Osteocyte (in vitro differentiated cells): ENCODE results near the gene FAH. TPM values are rescaled to one million over a fixed set of nuclear protein-coding genes. Genes with fewer than 3 reads are reported as not detected.
A peak's percentile ranks its signal among the peaks of the same experiment; 100 is the strongest.

Source experiments
- DNase-seq: peaks from one replicate; pipeline ENCODE4 v3.0.0; 2021; ENCODE audit warnings: mixed read lengths; ENCODE audit not compliant: unreplicated experiment; ENCODE audit errors: extremely low spot score
- H3K27ac Mint-ChIP-seq: one replicate; pipeline ENCODE4 v1.8.0; 2021; ENCODE audit warnings: mild to moderate bottlenecking, mixed read lengths; ENCODE audit not compliant: unreplicated experiment
- H3K27me3 Mint-ChIP-seq: one replicate; pipeline ENCODE4 v1.8.0; 2021; ENCODE audit warnings: mixed read lengths; ENCODE audit not compliant: unreplicated experiment
- H3K36me3 Mint-ChIP-seq: one replicate; pipeline ENCODE4 v1.8.0; 2021; ENCODE audit warnings: mixed read lengths; ENCODE audit not compliant: unreplicated experiment
- H3K4me1 Mint-ChIP-seq: one replicate; pipeline ENCODE4 v1.8.0; 2021; ENCODE audit warnings: mixed read lengths; ENCODE audit not compliant: unreplicated experiment
- H3K4me3 Mint-ChIP-seq: one replicate; pipeline ENCODE4 v1.8.0; 2021; ENCODE audit warnings: mild to moderate bottlenecking, moderate library complexity, mixed read lengths; ENCODE audit not compliant: unreplicated experiment
- H3K9me3 Mint-ChIP-seq: one replicate; pipeline ENCODE4 v1.8.0; 2021; ENCODE audit warnings: mixed read lengths; ENCODE audit not compliant: unreplicated experiment
- total RNA-seq: library from RNA; stranded (reverse); gene quantifications from 2 replicates; pipeline ENCODE4 v1.2.1, GENCODE V29; 2021
- TF ChIP-seq, protein P1 (sequence below): fragments of 200-600 bp; sonication (generic); IDR thresholded peaks from 2 replicates; pipeline ENCODE4 v1.5.0; 2021; ENCODE audit warnings: antibody characterized with exemption, mild to moderate bottlenecking, moderate library complexity

FAH gene
- total RNA-seq, 1 donor from 2014 or later = 9.5 TPM

DNA sequence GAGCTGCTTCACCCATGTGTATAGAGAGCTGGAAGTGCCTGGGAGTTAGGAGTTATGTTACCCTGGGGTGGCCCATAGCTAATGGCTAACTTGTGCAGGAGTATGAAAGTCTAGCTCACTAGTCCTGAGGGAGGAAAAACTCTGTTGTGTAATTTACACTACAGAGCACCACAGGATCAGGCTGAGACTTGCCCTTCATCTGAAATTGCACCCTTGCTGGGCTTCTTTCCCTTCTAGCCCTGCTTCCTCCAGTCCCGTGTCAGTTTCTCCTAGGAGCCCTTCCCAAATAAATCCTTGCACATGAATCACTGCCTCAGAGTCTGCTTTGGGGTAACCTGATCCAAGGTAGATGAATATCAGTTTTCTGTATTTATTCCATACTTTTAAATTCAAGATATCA is 59.2 kb downstream of the FAH start:
- Mint-ChIP-seq H3K4me1 (no peaks in the 10 kb centered on the region), H3K27ac (no peak overlapping the region), H3K4me3 (no peak overlapping the region), H3K36me3 (no peaks in the 10 kb centered on the region), H3K27me3 (peaks cover 54% of the 10 kb centered on the region), H3K9me3 (peaks cover 12% of the 10 kb centered on the region)
- TF ChIP-seq, protein P1, sequence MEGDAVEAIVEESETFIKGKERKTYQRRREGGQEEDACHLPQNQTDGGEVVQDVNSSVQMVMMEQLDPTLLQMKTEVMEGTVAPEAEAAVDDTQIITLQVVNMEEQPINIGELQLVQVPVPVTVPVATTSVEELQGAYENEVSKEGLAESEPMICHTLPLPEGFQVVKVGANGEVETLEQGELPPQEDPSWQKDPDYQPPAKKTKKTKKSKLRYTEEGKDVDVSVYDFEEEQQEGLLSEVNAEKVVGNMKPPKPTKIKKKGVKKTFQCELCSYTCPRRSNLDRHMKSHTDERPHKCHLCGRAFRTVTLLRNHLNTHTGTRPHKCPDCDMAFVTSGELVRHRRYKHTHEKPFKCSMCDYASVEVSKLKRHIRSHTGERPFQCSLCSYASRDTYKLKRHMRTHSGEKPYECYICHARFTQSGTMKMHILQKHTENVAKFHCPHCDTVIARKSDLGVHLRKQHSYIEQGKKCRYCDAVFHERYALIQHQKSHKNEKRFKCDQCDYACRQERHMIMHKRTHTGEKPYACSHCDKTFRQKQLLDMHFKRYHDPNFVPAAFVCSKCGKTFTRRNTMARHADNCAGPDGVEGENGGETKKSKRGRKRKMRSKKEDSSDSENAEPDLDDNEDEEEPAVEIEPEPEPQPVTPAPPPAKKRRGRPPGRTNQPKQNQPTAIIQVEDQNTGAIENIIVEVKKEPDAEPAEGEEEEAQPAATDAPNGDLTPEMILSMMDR = no peak
- DNase-seq = peak; percentile 15

DNA sequence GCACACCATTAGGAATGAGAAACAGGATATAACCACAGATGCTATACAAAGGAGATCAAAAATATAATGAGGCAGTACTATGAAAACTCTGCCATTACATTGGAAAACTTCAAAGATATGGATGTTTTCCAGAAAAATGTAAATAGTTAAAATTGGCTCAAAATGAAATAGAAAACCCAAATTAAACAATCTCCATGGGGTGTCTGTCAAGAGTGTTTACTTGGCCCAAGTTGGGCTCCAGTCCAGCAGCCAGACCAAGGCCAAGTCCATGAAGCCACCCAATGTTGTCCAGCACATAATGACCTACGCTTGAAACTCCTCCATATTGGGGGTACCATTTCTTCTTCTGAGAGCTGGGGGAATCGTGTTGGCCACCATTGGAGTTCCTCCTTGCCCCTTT is 62.1 kb downstream of the FAH start:
- H3K27me3 Mint-ChIP-seq = peaks cover 43% of the 10 kb centered on the region
- H3K4me1 Mint-ChIP-seq = no peaks in the 10 kb centered on the region
- H3K9me3 Mint-ChIP-seq = peaks cover 12% of the 10 kb centered on the region
- no peaks in the 10 kb centered on the region for H3K36me3 Mint-ChIP-seq
- no peak overlapping the region for H3K4me3 Mint-ChIP-seq
- H3K27ac Mint-ChIP-seq = no peak overlapping the region
- TF ChIP-seq, protein P1 = no peak
- DNase-seq = no peak

DNA sequence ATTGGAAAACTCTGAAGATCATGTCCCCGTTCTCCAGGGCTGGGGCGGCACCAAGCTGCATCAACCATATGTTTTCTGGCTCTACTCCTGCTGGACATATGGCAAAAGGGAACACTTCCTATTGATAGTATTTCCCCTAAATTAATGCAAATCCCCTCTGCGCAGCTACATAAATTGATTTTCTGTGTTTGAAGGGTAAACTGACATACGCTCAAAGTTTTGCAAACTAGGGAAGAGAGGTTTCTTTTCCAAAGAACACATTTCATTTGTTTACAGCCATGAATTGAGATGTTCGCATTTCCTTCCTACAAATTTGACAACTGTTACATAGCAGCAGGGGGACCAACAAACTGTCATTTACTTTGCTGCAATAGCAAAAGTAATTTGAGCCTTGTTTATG is 63.3 kb downstream of the FAH start:
- Mint-ChIP-seq H3K36me3 (no peaks in the 10 kb centered on the region), H3K4me1 (no peaks in the 10 kb centered on the region), H3K4me3 (no peak overlapping the region), H3K27ac (no peak overlapping the region), H3K9me3 (peaks cover 12% of the 10 kb centered on the region), H3K27me3 (peaks cover 34% of the 10 kb centered on the region)
- DNase-seq = no peak
- TF ChIP-seq, protein P1 = no peak

DNA sequence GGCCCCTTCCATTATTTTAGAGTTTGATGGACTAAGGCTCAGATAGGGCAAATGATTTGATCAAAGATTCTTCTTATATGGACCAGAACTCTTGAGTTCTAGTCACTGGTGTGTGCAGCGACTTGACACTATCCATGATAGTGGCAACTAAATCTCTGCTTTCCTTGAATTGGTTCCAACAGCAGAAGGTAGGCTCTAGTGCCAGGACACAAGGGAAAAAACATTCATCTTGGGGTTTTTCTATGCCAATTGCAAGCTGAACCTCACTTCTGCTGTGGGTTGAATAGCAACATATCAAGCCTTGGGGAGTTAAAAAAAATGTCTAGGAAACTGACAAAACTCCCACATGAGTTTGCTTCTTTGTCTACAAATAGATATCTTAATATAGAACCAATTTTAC is 64.1 kb downstream of the FAH start:
- TF ChIP-seq, protein P1 = no peak
- H3K4me3 Mint-ChIP-seq = no peak overlapping the region
- no peak overlapping the region for H3K27ac Mint-ChIP-seq
- H3K27me3 Mint-ChIP-seq = peaks cover 33% of the 10 kb centered on the region
- H3K36me3 Mint-ChIP-seq = no peaks in the 10 kb centered on the region
- no peaks in the 10 kb centered on the region for H3K4me1 Mint-ChIP-seq
- H3K9me3 Mint-ChIP-seq = peaks cover 12% of the 10 kb centered on the region
- no peak for DNase-seq

DNA sequence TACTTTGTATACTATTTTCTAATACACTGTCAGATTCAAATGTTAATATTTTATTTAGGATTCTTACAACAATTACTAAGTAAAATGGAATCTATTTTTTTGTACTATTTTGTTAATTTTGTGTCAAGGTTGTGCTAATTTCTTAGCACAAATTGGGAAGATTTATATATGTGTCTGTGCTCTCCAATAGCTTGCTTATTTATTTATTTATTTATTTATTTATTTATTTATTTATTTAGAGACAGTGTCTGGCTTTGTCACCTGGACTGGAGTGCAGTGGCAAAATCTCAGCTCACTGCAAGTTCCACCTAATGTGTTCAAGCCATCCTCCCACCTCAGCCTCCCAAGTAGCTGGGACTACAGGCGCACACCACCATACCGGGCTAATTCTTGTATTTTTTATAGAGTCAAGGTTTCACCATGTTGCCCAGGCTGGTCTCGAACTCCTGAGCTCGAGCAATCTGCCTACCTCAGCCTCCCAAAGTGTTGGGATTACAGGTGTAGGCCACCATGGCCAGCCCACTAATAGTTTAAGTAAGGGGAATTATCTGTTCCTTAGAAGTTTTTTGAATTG is 64.6 kb downstream of the FAH start:
- no peaks in the 10 kb centered on the region for H3K4me1 Mint-ChIP-seq
- H3K27ac Mint-ChIP-seq = no peak overlapping the region
- H3K36me3 Mint-ChIP-seq = no peaks in the 10 kb centered on the region
- no peak for DNase-seq
- H3K4me3 Mint-ChIP-seq = no peak overlapping the region
- TF ChIP-seq, protein P1 = no peak
- H3K27me3 Mint-ChIP-seq = peaks cover 33% of the 10 kb centered on the region
- peaks cover 11% of the 10 kb centered on the region for H3K9me3 Mint-ChIP-seq
